K562 (cell line): ENCODE measurements around the gene VEGFA. TPM values are rescaled to one million over a fixed set of nuclear protein-coding genes. Genes with fewer than 3 reads are reported as not detected.

Source experiments
- ARHGAP35 ChIP-seq: fragments of 450-650 bp; IDR thresholded peaks from 2 replicates; pipeline ENCODE4 v1.6.1; 2018; ENCODE audit not compliant: partially characterized antibody
- CHD7 ChIP-seq: fragments of 200-600 bp; sonication (generic); IDR thresholded peaks from one replicate; pipeline ENCODE4 v1.6.1; 2012; ENCODE audit warnings: mild to moderate bottlenecking, low read depth, low read length, inconsistent platforms
- ELK1 ChIP-seq: sonication (generic); formaldehyde crosslinking; IDR thresholded peaks from 2 replicates; pipeline ENCODE4 v1.8.1; 2022; ENCODE audit warnings: missing genetic modification reagents
- PTTG1 ChIP-seq: fragments of 450-650 bp; IDR thresholded peaks from 2 replicates; pipeline ENCODE4 v1.6.1; 2016; ENCODE audit warnings: low read depth, mild to moderate bottlenecking, missing genetic modification characterization, missing compliant biosample characterization
- RNF219 ChIP-seq: fragments of 250-450 bp; sonication (Bioruptor Pico); IDR thresholded peaks from 2 replicates; pipeline ENCODE4 v1.5.0; 2022; ENCODE audit warnings: mild to moderate bottlenecking
- TAF1 ChIP-seq: IDR thresholded peaks from 2 replicates; pipeline ENCODE4 v1.6.1; 2011; ENCODE audit warnings: mild to moderate bottlenecking, low read length, moderate library complexity; ENCODE audit not compliant: insufficient read depth, control insufficient read depth, severe bottlenecking; ENCODE audit errors: extremely low read depth
- TCF7L2 ChIP-seq: fragments of 150-350 bp; IDR thresholded peaks from 2 replicates; pipeline ENCODE4 v1.6.1; 2016; ENCODE audit warnings: low read depth, mild to moderate bottlenecking, low read length, moderate library complexity
- ZNF830 ChIP-seq: fragments of 250-450 bp; sonication (Bioruptor Pico); IDR thresholded peaks from 2 replicates; pipeline ENCODE4 v1.5.0; 2021; ENCODE audit warnings: mild to moderate bottlenecking
- polyA plus RNA-seq, 8 experiments: library from polyadenylated mRNA; depleted of rRNA in 4 of 8; stranded (reverse) in 5 of 8; unstranded in 3 of 8; fragments of >200 nt; fragmentation: Nextera tagmentation in 2 of 8; fragmentation: Illumina TruSeq in 1 of 8; extraction: Ambion mirVana in 2 of 8; extraction: Trizol in 1 of 8; gene quantifications; 2 replicates each; pipeline versions ENCODE4 v1.2.1 to v1.2.3, GENCODE V29; 2011 to 2014; ENCODE audit warnings: inconsistent platforms in 1 of 8, missing spikeins in 1 of 8
- total RNA-seq, 7 experiments: library from RNA; depleted of rRNA in 6 of 7; stranded (reverse); fragments of >200 nt in 6 of 7; fragmentation: Illumina TruSeq in 2 of 7; extraction: Trizol in 2 of 7; gene quantifications; 2 replicates each; pipeline versions ENCODE4 v1.2.1 to v1.2.3, GENCODE V29; 2011 to 2021; ENCODE audit warnings: low replicate concordance in 1 of 7

Gene VEGFA
- total and polyA plus RNA-seq, 9 of the 15 experiments (the other 6 are each of a cell fraction or from before 2014, with no cell fraction given): 14.0 to 271 (median 124) TPM

GRCh38 chr6:43722920-43723545 lies 47.0 kb upstream of the VEGFA start (continued):
- TF ChIP-seq ARHGAP35 (no peak), RNF219 (CRISPR knock-in tag) (no peak), ZNF830 (CRISPR knock-in tag) (no peak), ELK1 (CRISPR knock-in tag) (no peak), PTTG1 (tag) (no peak), TAF1 (no peak), CHD7 (no peak), TCF7L2 (no peak)
